ENCODE results near the gene CFL2.

- TF ChIP-seq CTCF (IDR thresholded peaks at IDR 0.05): no peak
- TF ChIP-seq POLR2A (IDR thresholded peaks at IDR 0.05): no peak
These were observed 13.7 kb downstream of the CFL2 start for GRCh38 chr14:34700622-34701130.
